HG03280 (cell line): Measurements from ENCODE around the gene CD38.
"Not testable (repeated sequence)": the region's sequence is repeated elsewhere in the genome, so short reads cannot be mapped to it uniquely, and the experiment has no call there.

ENCODE experiments used
- ATAC-seq: cut with Tn5 transposase; IDR thresholded peaks from one replicate; pipeline ENCODE4 v1.9.1; 2021; ENCODE audit warnings: mild to moderate bottlenecking, moderate library complexity; ENCODE audit not compliant: unreplicated experiment

The CD38 gene

GRCh38 chr4:15794905-15795304 is 16.8 kb downstream of the CD38 start:
- no peak for ATAC-seq

- ATAC-seq = no peak
Measured at GRCh38 chr4:15797320-15797719, 19.2 kb downstream of the CD38 start.

- no peak for ATAC-seq
Measured at GRCh38 chr4:15799141-15799540, 21.0 kb downstream of the CD38 start.

GRCh38 chr4:15799701-15800100 is 21.6 kb downstream of the CD38 start:
- no peak for ATAC-seq

GRCh38 chr4:15802497-15802896 is 24.4 kb downstream of the CD38 start:
- ATAC-seq = not testable (repeated sequence)

- ATAC-seq = peak; percentile 37
Measured at GRCh38 chr4:15805583-15806517, 27.7 kb downstream of the CD38 start.

GRCh38 chr4:15809058-15809457 is 30.9 kb downstream of the CD38 start:
- ATAC-seq = peak; percentile 71

- ATAC-seq = no peak
Measured at GRCh38 chr4:15809466-15809865, 31.3 kb downstream of the CD38 start.

- ATAC-seq = no peak
Measured at GRCh38 chr4:15811703-15812337, 33.7 kb downstream of the CD38 start.

- no peak for ATAC-seq
Measured at GRCh38 chr4:15832523-15833451, 54.7 kb downstream of the CD38 start.

GRCh38 chr4:15833801-15834200 is 55.7 kb downstream of the CD38 start:
- no peak for ATAC-seq

GRCh38 chr4:15836362-15836761 is 58.2 kb downstream of the CD38 start:
- no peak for ATAC-seq

GRCh38 chr4:15837591-15837990 is 59.5 kb downstream of the CD38 start:
- no peak for ATAC-seq

- not testable (repeated sequence) for ATAC-seq
Measured at GRCh38 chr4:15841194-15841730, 63.1 kb downstream of the CD38 start.

- no peak for ATAC-seq
Measured at GRCh38 chr4:15847746-15848145, 69.6 kb downstream of the CD38 start.

GRCh38 chr4:15848191-15848842 is 70.2 kb downstream of the CD38 start:
- no peak for ATAC-seq

- ATAC-seq = no peak
Measured at GRCh38 chr4:15851969-15852368, 73.8 kb downstream of the CD38 start.

- no peak for ATAC-seq
Measured at GRCh38 chr4:15852524-15852923, 74.4 kb downstream of the CD38 start.

- ATAC-seq = no peak
Measured at GRCh38 chr4:15853345-15853744, 75.2 kb downstream of the CD38 start.

GRCh38 chr4:15855804-15856475 is 77.8 kb downstream of the CD38 start:
- no peak for ATAC-seq
